OCI-LY7 (cell line): ENCODE measurements around the gene UGP2. TPM values are rescaled to one million over a fixed set of nuclear protein-coding genes. Genes with fewer than 3 reads are reported as not detected.

Source experiments
- BruUV-seq: library from RNA; stranded (reverse); fragments of 400-500 nt; replicated peaks from 2 replicates; lab custom pipeline; 2021; lab: Mats Ljungman, UMichigan
- CTCF ChIA-PET: fragments of 300-600 bp; sonication (Branson Sonifier 250); formaldehyde crosslinking; loops from one replicate; lab custom pipeline; 2022; ENCODE audit warnings: antibody characterized with exemption; ENCODE audit not compliant: unreplicated experiment; lab: Charles Lee
- POLR2A ChIA-PET: fragments of 300-600 bp; sonication (Branson Sonifier 250); formaldehyde crosslinking; loops from one replicate; lab custom pipeline; 2022; ENCODE audit warnings: antibody characterized with exemption; lab: Charles Lee
- DNase-seq: peaks from one replicate; pipeline ENCODE4 v3.0.0-alpha.2; 2015; ENCODE audit warnings: low spot score
- H2AFZ ChIP-seq: fragments of 200-600 bp; sonication (generic), shearing (Covaris generic); 2 replicates; pipeline ENCODE4 v1.6.1; 2014; ENCODE audit warnings: mild to moderate bottlenecking, antibody characterized with exemption, low read length, moderate library complexity
- H3K27ac ChIP-seq: fragments of 200-600 bp; sonication (generic); 2 replicates; pipeline ENCODE4 v1.5.1; 2014; ENCODE audit warnings: mixed run types, low read depth, mild to moderate bottlenecking, moderate library complexity, low read length, inconsistent platforms; ENCODE audit not compliant: poor library complexity, severe bottlenecking
- H3K36me3 ChIP-seq: fragments of 200-600 bp; sonication (generic); 2 replicates; pipeline ENCODE4 v1.6.1; 2014; ENCODE audit warnings: mild to moderate bottlenecking, antibody characterized with exemption, low read length, moderate library complexity, mixed read lengths; ENCODE audit not compliant: insufficient read depth
- H3K4me1 ChIP-seq: fragments of 200-600 bp; sonication (generic); 2 replicates; pipeline ENCODE4 v1.5.1; 2014; ENCODE audit warnings: mild to moderate bottlenecking, low read length; ENCODE audit not compliant: insufficient read depth, poor library complexity, severe bottlenecking
- H3K4me2 ChIP-seq: fragments of 200-600 bp; sonication (generic); 2 replicates; pipeline ENCODE4 v1.6.1; 2014; ENCODE audit warnings: mild to moderate bottlenecking, low read length
- H3K4me3 ChIP-seq: fragments of 200-600 bp; sonication (generic); 2 replicates; pipeline ENCODE4 v1.5.1; 2014; ENCODE audit warnings: mild to moderate bottlenecking, low read depth, low read length; ENCODE audit not compliant: poor library complexity, severe bottlenecking
- H3K79me2 ChIP-seq: fragments of 200-600 bp; sonication (generic); 2 replicates; pipeline ENCODE4 v1.6.1; 2016; ENCODE audit warnings: low read depth, mild to moderate bottlenecking, low read length, moderate library complexity, mixed read lengths; ENCODE audit not compliant: insufficient read depth
- H3K9me2 ChIP-seq: fragments of 200-600 bp; sonication (generic); 2 replicates; pipeline ENCODE4 v1.6.1; 2016; ENCODE audit warnings: mild to moderate bottlenecking, low read length, mixed read lengths; ENCODE audit not compliant: insufficient read depth
- H3K9me3 ChIP-seq: fragments of 200-600 bp; sonication (generic); 2 replicates; pipeline ENCODE4 v1.6.1; 2014; ENCODE audit warnings: mild to moderate bottlenecking, mixed run types, low read length, mixed read lengths
- H4K20me1 ChIP-seq: fragments of 200-600 bp; sonication (generic); 2 replicates; pipeline ENCODE4 v1.6.1; 2014; ENCODE audit warnings: mild to moderate bottlenecking, antibody characterized with exemption, low read length, moderate library complexity, mixed read lengths; ENCODE audit not compliant: insufficient read depth
- CTCF ChIP-seq: fragments of 200-600 bp; sonication (generic); conservative IDR thresholded peaks from 2 replicates; pipeline ENCODE4 v1.5.1; 2014; ENCODE audit warnings: mild to moderate bottlenecking, antibody characterized with exemption, low read length, moderate library complexity, mixed read lengths
- EZH2phosphoT487 ChIP-seq: fragments of 200-600 bp; sonication (generic); IDR thresholded peaks from 2 replicates; pipeline ENCODE4 v1.6.1; 2018; ENCODE audit warnings: low read depth, borderline replicate concordance, mild to moderate bottlenecking, mixed run types, antibody characterized with exemption, low read length, moderate library complexity, mixed read lengths
- intact Hi-C: fragments of 100-400 bp; cut with micrococcal nuclease; formaldehyde crosslinking; loops from one replicate; pipeline ENCODE4 v1.10.0; 2022; ENCODE audit not compliant: unreplicated experiment
- total RNA-seq, 2 experiments: library from RNA; depleted of rRNA in 1 of 2; stranded (reverse); fragments of >200 nt in 1 of 2; shearing (Covaris generic) in 1 of 2; gene quantifications; 2 replicates each; pipeline ENCODE4 v1.2.3, GENCODE V29; 2014 to 2022

Gene UGP2
- total RNA-seq, 2 experiments from 2014 or later: 53.7 to 71.4 TPM

DNA sequence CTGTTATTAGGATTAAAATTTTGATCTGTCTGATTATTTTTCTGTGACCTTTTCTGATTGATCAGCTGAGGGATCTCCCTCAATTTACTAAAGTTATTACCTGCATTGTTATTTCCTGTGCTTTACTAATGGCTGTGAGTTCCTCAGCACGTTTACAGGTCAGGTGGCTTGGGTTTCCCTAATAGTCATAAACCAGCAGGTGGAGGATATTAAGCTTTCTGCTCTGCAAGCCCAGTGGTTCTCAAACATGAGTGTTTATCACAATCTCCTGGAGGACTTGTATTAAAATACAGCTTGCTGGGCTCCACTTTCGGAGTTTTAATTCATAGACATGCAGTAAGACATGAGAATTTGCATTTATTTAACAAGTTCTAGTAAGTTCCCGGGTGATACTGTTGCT, 22.4 kb upstream of the UGP2 start:
- Histone ChIP-seq H3K36me3 (no peaks in the 10 kb centered on the region), H3K9me2 (no peaks in the 10 kb centered on the region), H3K9me3 (no peaks in the 10 kb centered on the region), H2AFZ (peak overlapping the region; percentile 96), H3K4me3 (peak overlapping the region; percentile 10), H3K4me1 (peaks cover 78% of the 10 kb centered on the region), H4K20me1 (no peaks in the 10 kb centered on the region), H3K4me2 (peak overlapping the region; percentile 63), H3K79me2 (no peaks in the 10 kb centered on the region), H3K27ac (peak overlapping the region; percentile 67)
- BruUV-seq: no TSS peak
- CTCF ChIA-PET: no interaction called here
- intact Hi-C loops: no loop called here
- POLR2A ChIA-PET: interaction anchor here (0.7 to 3.8 kb wide), 11 partner anchors 14 to 829 kb away, joined by 3 to 35 read pairs (median 5); partner anchors contain the start of genes MDH1, UGP2 and WDPCP
- peak; percentile 68 for DNase-seq
- TF ChIP-seq EZH2phosphoT487 (no peak), CTCF (0 out of 2 replicates have a peak, but pooled peaks have one; percentile 17)

DNA sequence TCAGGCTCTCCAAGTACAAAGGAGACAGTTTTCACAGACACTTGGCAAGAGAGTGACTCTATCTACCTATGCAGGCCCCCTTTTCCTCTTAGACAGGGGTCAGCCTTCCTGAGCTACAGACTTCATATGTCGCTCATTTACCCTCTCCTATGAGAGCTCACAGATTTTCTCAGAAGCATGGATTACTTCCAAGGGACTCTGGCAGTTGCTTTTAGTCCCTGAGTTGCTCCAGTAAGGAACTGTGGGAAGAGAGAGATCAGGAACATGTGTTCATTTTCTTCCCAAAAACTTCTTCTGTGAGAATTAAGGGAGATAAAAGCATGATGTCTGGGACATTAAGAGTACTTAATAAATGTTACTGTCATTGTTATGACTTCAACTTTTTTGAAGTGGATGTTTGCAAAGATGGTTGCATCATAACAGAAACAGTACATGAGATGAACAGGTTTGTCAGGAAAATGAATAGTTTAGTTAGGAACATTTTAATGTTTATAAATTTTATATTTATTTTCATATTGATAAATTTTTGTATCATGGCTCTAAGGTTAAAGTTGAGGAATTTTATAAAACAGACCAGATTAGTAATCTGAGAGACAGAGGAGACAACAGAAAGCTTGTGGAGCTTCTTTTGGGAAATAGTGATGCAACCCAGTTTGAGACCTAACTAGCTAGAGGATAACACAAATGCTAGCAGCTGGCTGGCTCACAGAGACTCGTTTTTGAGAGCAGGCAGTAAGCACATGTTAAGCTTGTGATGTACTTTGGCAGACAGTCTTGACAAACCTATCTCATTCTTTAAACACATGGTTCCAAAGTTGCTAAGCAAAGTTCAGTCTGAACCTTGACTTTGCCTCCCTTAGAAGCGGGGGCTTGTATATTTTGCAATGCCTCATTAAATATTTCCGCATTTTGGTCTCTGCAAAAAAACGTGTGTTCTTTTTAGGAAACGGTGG, 21.7 kb upstream of the UGP2 start:
- DNase-seq: peak; percentile 66
- Histone ChIP-seq H2AFZ (peak overlapping the region; percentile 96), H3K4me2 (peak overlapping the region; percentile 63), H3K9me3 (no peaks in the 10 kb centered on the region), H3K79me2 (no peaks in the 10 kb centered on the region), H3K4me1 (peaks cover 80% of the 10 kb centered on the region), H3K27ac (peak overlapping the region; percentile 67), H3K36me3 (no peaks in the 10 kb centered on the region), H4K20me1 (no peaks in the 10 kb centered on the region), H3K9me2 (no peaks in the 10 kb centered on the region), H3K4me3 (peak overlapping the region; percentile 10)
- intact Hi-C loops: no loop called here
- BruUV-seq: no TSS peak
- ChIA-PET POLR2A (interaction anchor here (0.7 to 3.8 kb wide), 9 partner anchors 13 to 830 kb away, joined by 3 to 35 read pairs (median 5); partner anchors contain the start of gene UGP2), CTCF (no interaction called here)
- TF ChIP-seq CTCF (no peak), EZH2phosphoT487 (no peak)
